ENCODE measurements around the gene HAGHL.

DNA sequence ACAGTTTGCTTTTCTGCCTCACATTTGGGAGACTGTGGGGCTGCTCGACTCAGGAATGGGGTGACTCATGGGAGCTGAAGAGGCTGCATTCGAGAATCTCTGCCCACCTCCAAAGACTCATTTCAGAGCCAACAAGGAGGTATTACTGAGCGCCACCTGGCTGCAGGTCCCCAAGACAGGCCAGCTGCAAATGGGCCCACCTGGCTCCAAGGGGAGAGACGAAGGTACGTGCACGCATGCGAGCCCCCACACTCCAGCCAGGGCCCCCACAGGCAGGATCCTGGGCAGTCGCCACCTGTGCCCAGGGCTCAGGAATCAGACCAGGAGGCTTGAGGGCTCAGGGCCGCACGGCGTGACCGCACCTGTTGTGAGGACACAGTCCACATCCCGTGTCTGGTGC lies 6.0 kb downstream of the HAGHL start:
- TF ChIP-seq CTCF (IDR thresholded peaks at IDR 0.05): no peak
- TF ChIP-seq POLR2A (IDR thresholded peaks at IDR 0.05): no peak

All from adrenal gland (tissue), 5 donors.